HepG2 (cell line): ENCODE results near the gene MAN2B2. TPM values are rescaled to one million over a fixed set of nuclear protein-coding genes. Genes with fewer than 3 reads are reported as not detected.
A peak's percentile ranks its signal among the peaks of the same experiment; 100 is the strongest.

Experiments
- ATAC-seq: fragments of 200-7000 bp; cut with Tn5 transposase; 3 replicates; pipeline ENCODE4 v1.9.1; 2020; ENCODE audit warnings: mild to moderate bottlenecking, moderate library complexity
- BruUV-seq: library from RNA; stranded (reverse); fragments of 400-500 nt; replicated peaks from 2 replicates; lab custom pipeline; 2021; lab: Mats Ljungman, UMichigan
- CTCF ChIA-PET: fragments of 300-600 bp; formaldehyde crosslinking; extraction: SDS; loops from one replicate; lab custom pipeline; 2021; ENCODE audit warnings: low total read pairs, inconsistent platforms, low intra/inter-chr PET ratio; lab: Yijun Ruan, JAX
- POLR2A ChIA-PET: fragments of 350-600 bp; sonication (Branson Sonifier 250); formaldehyde crosslinking; loops from one replicate; lab custom pipeline; 2020; ENCODE audit warnings: antibody characterized with exemption, inconsistent platforms; lab: Yijun Ruan, JAX
- DNase-seq: peaks from one replicate; pipeline ENCODE4 v3.0.0-alpha.2; 2015; ENCODE audit warnings: low spot score
- FAIRE-seq: peaks from 3 replicates; lab custom pipeline; 2011; peaks lifted over from hg19 to GRCh38; lab: Jason Lieb, UNC
- H2AFZ ChIP-seq: one replicate; pipeline ENCODE4 v1.6.1; 2011; ENCODE audit warnings: low read length, inconsistent platforms
- H3K27ac ChIP-seq: fragments of 300-600 bp; 3 replicates; pipeline ENCODE4 v1.8.0; 2011; ENCODE audit warnings: mixed run types, mild to moderate bottlenecking, mixed read lengths, low read length, inconsistent platforms; ENCODE audit not compliant: insufficient read depth; ENCODE audit errors: extremely low read length
- H3K27me3 ChIP-seq, 2 experiments: fragments of 200-600 bp in 1 of 2; 2 replicates in 1 of 2; 3 replicates in 1 of 2; pipeline versions ENCODE4 v1.6.0 to v1.8.0; 2011; ENCODE audit warnings: low read length in 2 of 2, mild to moderate bottlenecking in 2 of 2, moderate library complexity in 2 of 2, inconsistent platforms in 1 of 2; ENCODE audit not compliant: insufficient read depth in 2 of 2, control insufficient read depth in 1 of 2
- H3K36me3 ChIP-seq, 2 experiments: fragments of 200-600 bp in 1 of 2; replicated peaks in 1 of 2; 2 replicates in 1 of 2; 3 replicates in 1 of 2; pipeline versions ENCODE4 v1.5.1 to v1.8.0; 2011; ENCODE audit warnings: low read length in 2 of 2, inconsistent platforms in 1 of 2; ENCODE audit not compliant: insufficient read depth in 2 of 2, control insufficient read depth in 1 of 2
- H3K4me1 ChIP-seq: 2 replicates; pipeline ENCODE4 v1.5.1; 2012; ENCODE audit warnings: low read length, inconsistent platforms; ENCODE audit not compliant: insufficient read depth
- H3K4me2 ChIP-seq: 2 replicates; pipeline ENCODE4 v1.6.0; 2011; ENCODE audit warnings: low read depth, low read length, inconsistent platforms
- H3K4me3 ChIP-seq, 3 experiments: fragments of 200-600 bp in 1 of 3; sonication (generic), shearing (Covaris generic) in 1 of 3; replicated peaks in 1 of 3; 2 replicates each; pipeline ENCODE4 v1.5.1; 2011 to 2016; ENCODE audit warnings: low read length in 3 of 3, inconsistent platforms in 2 of 3, low read depth in 2 of 3, mild to moderate bottlenecking in 2 of 3, control low read depth in 1 of 3, mixed read lengths in 1 of 3; ENCODE audit not compliant: insufficient read depth in 1 of 3
- H3K79me2 ChIP-seq: one replicate; pipeline ENCODE4 v1.6.1; 2011; ENCODE audit warnings: low read length, inconsistent platforms; ENCODE audit not compliant: insufficient read depth
- H3K9ac ChIP-seq: 2 replicates; pipeline ENCODE4 v1.6.0; 2011; ENCODE audit warnings: mild to moderate bottlenecking, low read depth, low read length, inconsistent platforms; ENCODE audit not compliant: insufficient read depth
- H3K9me3 ChIP-seq: 2 replicates; pipeline ENCODE4 v1.5.1; 2012; ENCODE audit warnings: mild to moderate bottlenecking, low read length
- H4K20me1 ChIP-seq: 2 replicates; pipeline ENCODE4 v1.6.0; 2011; ENCODE audit warnings: inconsistent platforms, mild to moderate bottlenecking, low read length, moderate library complexity; ENCODE audit not compliant: insufficient read depth
- ARNT ChIP-seq: fragments of 450-650 bp; IDR thresholded peaks from 2 replicates; pipeline ENCODE4 v1.6.1; 2017
- EEA1 ChIP-seq: sonication (generic); formaldehyde crosslinking; IDR thresholded peaks from 2 replicates; pipeline ENCODE4 v1.5.1; 2020; ENCODE audit warnings: mild to moderate bottlenecking, missing genetic modification reagents, borderline replicate concordance
- FOXK2 ChIP-seq: fragments of 450-650 bp; IDR thresholded peaks from 2 replicates; pipeline ENCODE4 v1.6.1; 2016
- LRRFIP1 ChIP-seq: sonication (generic); formaldehyde crosslinking; conservative IDR thresholded peaks from 2 replicates; pipeline ENCODE4 v1.4.0; 2020; ENCODE audit warnings: missing genetic modification reagents
- MAFK ChIP-seq, 2 experiments: IDR thresholded peaks in 1 of 2; conservative IDR thresholded peaks in 1 of 2; 2 replicates each; pipeline ENCODE4 v1.6.1; 2011; ENCODE audit warnings: improper control_type of control experiment in 2 of 2, low read length in 2 of 2
- NCOA1 ChIP-seq: sonication (generic); formaldehyde crosslinking; IDR thresholded peaks from 2 replicates; pipeline ENCODE4 v1.9.0; 2021; ENCODE audit warnings: missing genetic modification reagents
- NFYC ChIP-seq: IDR thresholded peaks from 2 replicates; pipeline ENCODE4 v1.6.1; 2016; ENCODE audit warnings: missing genetic modification reagents, missing compliant biosample characterization
- POLR2G ChIP-seq: fragments of 200-400 bp; formaldehyde crosslinking; IDR thresholded peaks from 2 replicates; pipeline ENCODE4 v1.6.1; 2018; ENCODE audit warnings: mild to moderate bottlenecking, low read depth, low read length, moderate library complexity
- RBAK ChIP-seq: sonication (generic); formaldehyde crosslinking; IDR thresholded peaks from 2 replicates; pipeline ENCODE4 v1.5.1; 2020; ENCODE audit warnings: mild to moderate bottlenecking, missing genetic modification reagents
- RCOR2 ChIP-seq: IDR thresholded peaks from 2 replicates; pipeline ENCODE4 v1.6.1; 2016; ENCODE audit warnings: missing biosample characterization, missing genetic modification reagents
- TEAD2 ChIP-seq: sonication (generic); formaldehyde crosslinking; IDR thresholded peaks from 2 replicates; pipeline ENCODE4 v1.9.0; 2021; ENCODE audit warnings: missing genetic modification reagents
- TSC22D2 ChIP-seq: sonication (generic); formaldehyde crosslinking; IDR thresholded peaks from 2 replicates; pipeline ENCODE4 v1.5.1; 2020; ENCODE audit warnings: missing genetic modification reagents, mild to moderate bottlenecking, borderline replicate concordance
- ZGPAT ChIP-seq: IDR thresholded peaks from 2 replicates; pipeline ENCODE4 v1.6.1; 2016; ENCODE audit warnings: mild to moderate bottlenecking
- ZKSCAN8 ChIP-seq: IDR thresholded peaks from 2 replicates; pipeline ENCODE4 v1.6.1; 2016; ENCODE audit warnings: borderline replicate concordance, missing genetic modification reagents, missing compliant biosample characterization
- ZNF207 ChIP-seq: fragments of 450-650 bp; IDR thresholded peaks from 2 replicates; pipeline ENCODE4 v1.6.1; 2016; ENCODE audit warnings: antibody characterized with exemption, borderline replicate concordance
- ZNF282 ChIP-seq: fragments of 450-650 bp; IDR thresholded peaks from 2 replicates; pipeline ENCODE4 v1.6.1; 2018; ENCODE audit not compliant: partially characterized antibody
- ZNF414 ChIP-seq: sonication (generic); formaldehyde crosslinking; IDR thresholded peaks from 2 replicates; pipeline ENCODE4 v1.5.0; 2020; ENCODE audit warnings: missing genetic modification reagents
- ZNF704 ChIP-seq: sonication (generic); formaldehyde crosslinking; IDR thresholded peaks from 2 replicates; pipeline ENCODE4 v1.8.1; 2023; ENCODE audit warnings: mild to moderate bottlenecking, inconsistent platforms, moderate library complexity, missing genetic modification reagents, borderline replicate concordance
- ZNF768 ChIP-seq: sonication (generic); formaldehyde crosslinking; IDR thresholded peaks from 2 replicates; pipeline ENCODE4 v1.4.0; 2020; ENCODE audit warnings: missing genetic modification reagents
- WGBS: methylation state at CpG from one replicate; pipeline ENCODE4 v1.1.6; 2017; ENCODE audit warnings: low lambda C conversion rate; 5-methylcytosine and 5-hydroxymethylcytosine counted together
- in situ Hi-C: cut with HindIII; loops from 2 replicates; pipeline ENCODE4 v1.10.0; 2017; ENCODE audit warnings: low pct_unique_long_range_greater_than_20kb; ENCODE audit not compliant: extremely low pct_ligation_motif_present
- intact Hi-C: fragments of 100-400 bp; cut with micrococcal nuclease; formaldehyde crosslinking; loops from one replicate; pipeline ENCODE4 v1.10.0; 2022; ENCODE audit not compliant: unreplicated experiment
- polyA plus RNA-seq, 8 experiments: library from polyadenylated mRNA; depleted of rRNA in 3 of 8; stranded (reverse) in 7 of 8; unstranded in 1 of 8; fragments of >200 nt; fragmentation: Illumina TruSeq in 4 of 8; extraction: Trizol in 4 of 8; gene quantifications; 2 replicates each; pipeline versions ENCODE4 v1.2.1 to v1.2.3, GENCODE V29; 2011 to 2016; ENCODE audit warnings: low read depth in 4 of 8, missing spikeins in 1 of 8, mixed read lengths in 1 of 8; ENCODE audit not compliant: insufficient read depth in 1 of 8
- total RNA-seq, 5 experiments: library from RNA; depleted of rRNA; stranded (reverse); fragments of >200 nt; fragmentation: Illumina TruSeq; extraction: Trizol; gene quantifications; 2 replicates each; pipeline ENCODE4 v1.2.3, GENCODE V29; 2016; ENCODE audit warnings: low read depth in 1 of 5

MAN2B2 gene
- total and polyA plus RNA-seq, 2 of the 13 experiments (the other 11 are each of a cell fraction or from before 2014, with no cell fraction given): 4.8 to 5.4 TPM

GRCh38 chr4:6534050-6534449, 40.9 kb upstream of the MAN2B2 start:
- H3K79me2 ChIP-seq: no peaks in the 10 kb centered on the region
- H3K27ac ChIP-seq: no peak overlapping the region
- BruUV-seq: no TSS peak
- H4K20me1 ChIP-seq: no peaks in the 10 kb centered on the region
- ATAC-seq (no peak), DNase-seq (no peak), FAIRE-seq (peak; percentile 47)
- H3K4me1 ChIP-seq: peaks cover 13% of the 10 kb centered on the region
- no peak overlapping the region for H3K9ac ChIP-seq
- no peaks in the 10 kb centered on the region for H3K36me3 ChIP-seq
- WGBS: 90% methylated on average over 1 of the region's 1 CpG
- peaks cover 8 to 55% of the 10 kb centered on the region in 2 experiments for H3K27me3 ChIP-seq
- intact Hi-C loops: no loop called here
- no peak overlapping the region for H2AFZ ChIP-seq
- H3K4me3 ChIP-seq: no peak overlapping the region
- in situ Hi-C loops: no loop called here
- H3K4me2 ChIP-seq: no peak overlapping the region
- no peaks in the 10 kb centered on the region for H3K9me3 ChIP-seq
- ChIA-PET CTCF (no interaction called here), POLR2A (no interaction called here)
- TF ChIP-seq ZNF414 (CRISPR knock-in tag): no peak
- TF ChIP-seq NCOA1 (CRISPR knock-in tag): no peak
- TF ChIP-seq LRRFIP1: no peak
- no peak for TF ChIP-seq TEAD2 (CRISPR knock-in tag)
- no peak for TF ChIP-seq RBAK
- TF ChIP-seq TSC22D2 (CRISPR knock-in tag): no peak
- TF ChIP-seq ZNF768 (CRISPR knock-in tag): no peak
- TF ChIP-seq ZNF207: peak; percentile 14; the same call in 1 of the 2 replicates
- TF ChIP-seq NFYC: no peak
- peak; percentile 32; the same call in 1 of the 2 replicates for TF ChIP-seq FOXK2
- peak; percentile 35 for TF ChIP-seq ZNF282
- TF ChIP-seq RCOR2 (CRISPR knock-in tag): no peak
- TF ChIP-seq ZNF704 (CRISPR knock-in tag): no peak
- no peak for TF ChIP-seq MAFK (conservative IDR thresholded peaks at IDR 0.05 in 1 of 2, IDR thresholded peaks at IDR 0.05 in 1 of 2; ENCODE audit: low read length in 2 of 2)
- TF ChIP-seq EEA1 (CRISPR knock-in tag): no peak
- TF ChIP-seq ZKSCAN8 (CRISPR knock-in tag): no peak
- TF ChIP-seq ZGPAT (CRISPR knock-in tag): no peak
- peak; percentile 86; the same call in 1 of the 2 replicates for TF ChIP-seq ARNT
- TF ChIP-seq POLR2G: no peak
